ENCODE measurements around the gene TAOK1.

Gene TAOK1

GRCh38 chr17:29533976-29534375 is 143.8 kb downstream of the TAOK1 start:
- Histone ChIP-seq H3K27ac (ENCODE audit: extremely low read depth, low read depth, low read length) (no peak overlapping the region), H3K9me3 (ENCODE audit: control insufficient read depth, insufficient read depth, low read depth, low read length) (no peaks in the 10 kb centered on the region), H3K36me3 (ENCODE audit: control insufficient read depth in 2 of 2, insufficient read depth in 1 of 2, low read length in 2 of 2) (peaks cover 69 to 74% of the 10 kb centered on the region in 2 experiments), H3K4me1 (ENCODE audit: control insufficient read depth, insufficient read depth, low read length) (no peaks in the 10 kb centered on the region), H3K4me3 (ENCODE audit: low read depth, low read length) (no peak overlapping the region)
- no peak for TF ChIP-seq OVOL3 (tag by site-specific recombination; IDR thresholded peaks at IDR 0.05)
- no peak for TF ChIP-seq ZBTB10 (tag by site-specific recombination; IDR thresholded peaks at IDR 0.05)
- TF ChIP-seq, protein P1, sequence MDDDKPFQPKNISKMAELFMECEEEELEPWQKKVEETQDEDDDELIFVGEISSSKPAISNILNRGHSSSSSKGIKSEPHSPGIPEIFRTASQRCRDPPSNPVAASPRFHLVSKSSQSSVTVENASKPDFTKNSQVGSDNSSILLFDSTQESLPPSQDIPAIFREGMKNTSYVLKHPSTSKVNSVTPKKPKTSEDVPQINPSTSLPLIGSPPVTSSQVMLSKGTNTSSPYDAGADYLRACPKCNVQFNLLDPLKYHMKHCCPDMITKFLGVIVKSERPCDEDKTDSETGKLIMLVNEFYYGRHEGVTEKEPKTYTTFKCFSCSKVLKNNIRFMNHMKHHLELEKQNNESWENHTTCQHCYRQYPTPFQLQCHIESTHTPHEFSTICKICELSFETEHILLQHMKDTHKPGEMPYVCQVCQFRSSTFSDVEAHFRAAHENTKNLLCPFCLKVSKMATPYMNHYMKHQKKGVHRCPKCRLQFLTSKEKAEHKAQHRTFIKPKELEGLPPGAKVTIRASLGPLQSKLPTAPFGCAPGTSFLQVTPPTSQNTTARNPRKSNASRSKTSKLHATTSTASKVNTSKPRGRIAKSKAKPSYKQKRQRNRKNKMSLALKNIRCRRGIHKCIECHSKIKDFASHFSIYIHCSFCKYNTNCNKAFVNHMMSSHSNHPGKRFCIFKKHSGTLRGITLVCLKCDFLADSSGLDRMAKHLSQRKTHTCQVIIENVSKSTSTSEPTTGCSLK (tag by site-specific recombination; IDR thresholded peaks at IDR 0.05): no peak
- no peak for TF ChIP-seq ZNF423 (tag by site-specific recombination; IDR thresholded peaks at IDR 0.05)
- no peak for TF ChIP-seq ZNF175 (tag by site-specific recombination; IDR thresholded peaks at IDR 0.05)
- no peak for TF ChIP-seq ZSCAN23 (tag by site-specific recombination; IDR thresholded peaks at IDR 0.05)
- no peak for TF ChIP-seq ZNF274 (IDR thresholded peaks at IDR 0.05; ENCODE audit: low read length)
- TF ChIP-seq ZNF274 (tag by site-specific recombination; IDR thresholded peaks at IDR 0.05; ENCODE audit: borderline replicate concordance): no peak
- no peak for TF ChIP-seq ZNF768 (tag by site-specific recombination; IDR thresholded peaks at IDR 0.05)
- TF ChIP-seq BCL6B (tag by site-specific recombination; IDR thresholded peaks at IDR 0.05): no peak
- no peak for TF ChIP-seq ZNF214 (tag by site-specific recombination; IDR thresholded peaks at IDR 0.05; ENCODE audit: borderline replicate concordance)
- TF ChIP-seq, protein P2, sequence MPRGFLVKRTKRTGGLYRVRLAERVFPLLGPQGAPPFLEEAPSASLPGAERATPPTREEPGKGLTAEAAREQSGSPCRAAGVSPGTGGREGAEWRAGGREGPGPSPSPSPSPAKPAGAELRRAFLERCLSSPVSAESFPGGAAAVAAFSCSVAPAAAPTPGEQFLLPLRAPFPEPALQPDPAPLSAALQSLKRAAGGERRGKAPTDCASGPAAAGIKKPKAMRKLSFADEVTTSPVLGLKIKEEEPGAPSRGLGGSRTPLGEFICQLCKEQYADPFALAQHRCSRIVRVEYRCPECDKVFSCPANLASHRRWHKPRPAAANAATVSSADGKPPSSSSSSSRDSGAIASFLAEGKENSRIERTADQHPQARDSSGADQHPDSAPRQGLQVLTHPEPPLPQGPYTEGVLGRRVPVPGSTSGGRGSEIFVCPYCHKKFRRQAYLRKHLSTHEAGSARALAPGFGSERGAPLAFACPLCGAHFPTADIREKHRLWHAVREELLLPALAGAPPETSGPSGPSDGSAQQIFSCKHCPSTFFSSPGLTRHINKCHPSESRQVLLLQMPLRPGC (tag by site-specific recombination; IDR thresholded peaks at IDR 0.05): no peak
- no peak for TF ChIP-seq ZNF792 (tag by site-specific recombination; IDR thresholded peaks at IDR 0.05)
- no peak for TF ChIP-seq ZNF184 (tag by site-specific recombination; IDR thresholded peaks at IDR 0.05)
- TF ChIP-seq PRDM10 (tag by site-specific recombination; IDR thresholded peaks at IDR 0.05): no peak
- TF ChIP-seq ZNF596 (tag by site-specific recombination; IDR thresholded peaks at IDR 0.05): no peak
- no peak for TF ChIP-seq IKZF3 (tag by site-specific recombination; IDR thresholded peaks at IDR 0.05)
- TF ChIP-seq ZNF624 (tag by site-specific recombination; IDR thresholded peaks at IDR 0.05): no peak
- TF ChIP-seq ZNF76 (tag by site-specific recombination; IDR thresholded peaks at IDR 0.05; ENCODE audit: borderline replicate concordance, low read depth): no peak
- POLR2A ChIA-PET: no interaction called here
- CTCF ChIA-PET: interaction anchor here (0.5 to 6.5 kb wide), 10 partner anchors 10 to 565 kb away, joined by 3 to 70 read pairs (median 3); no protein-coding TSS in a partner anchor

Measured in HEK293 (cell line).